Activated T-helper 1 cell treated with anti-CD3 and anti-CD28 coated beads, Interleukin-2, amount 50 U/mL, for 16 hours (primary cell): ENCODE measurements around the gene BABAM2.

ENCODE experiments used
- DNase-seq, 2 donors: peaks; one replicate each; pipeline ENCODE4 v3.0.0-alpha.2; 2020; ENCODE audit warnings: low read depth in 1 of 2, low spot score in 1 of 2

BABAM2 gene

DNA sequence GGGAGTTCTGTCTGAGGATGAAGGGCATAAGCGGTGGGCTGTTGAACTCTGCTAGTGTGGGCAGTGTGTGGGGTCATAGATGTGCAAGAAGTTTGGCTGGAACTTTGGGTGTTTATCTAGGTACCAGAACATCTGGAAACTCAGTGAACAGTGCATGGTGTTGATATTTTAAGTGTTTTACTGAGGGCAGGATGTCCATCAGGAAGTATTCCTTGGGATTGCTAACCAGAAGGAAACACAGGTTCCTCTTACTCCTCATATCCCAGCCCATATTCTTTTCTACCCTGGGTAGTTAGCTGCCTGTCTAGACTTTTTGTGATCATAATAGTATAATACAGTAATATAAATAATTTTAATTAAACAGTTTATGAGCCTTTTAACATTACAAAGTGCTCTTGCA is 15.5 kb downstream of the BABAM2 start:
- no peak for DNase-seq

DNA sequence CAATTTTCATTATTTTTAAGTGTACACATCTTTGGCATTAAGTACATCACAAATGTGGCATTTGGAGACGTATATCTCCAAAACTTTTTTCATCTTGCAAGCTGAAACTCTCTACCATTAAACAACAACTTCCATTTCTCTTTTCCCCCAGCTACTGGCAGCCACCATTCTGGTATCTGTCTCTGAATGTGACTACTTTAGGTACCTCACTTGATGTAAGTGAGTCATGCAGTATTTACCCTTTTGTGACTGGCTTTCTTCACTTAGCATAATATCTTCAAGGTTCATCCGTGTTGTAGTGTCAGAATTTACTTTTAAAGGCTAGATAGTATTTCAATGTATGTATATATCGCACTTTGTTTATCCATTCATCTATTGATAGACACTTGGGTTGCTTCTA is 17.0 kb downstream of the BABAM2 start:
- no peak for DNase-seq

DNA sequence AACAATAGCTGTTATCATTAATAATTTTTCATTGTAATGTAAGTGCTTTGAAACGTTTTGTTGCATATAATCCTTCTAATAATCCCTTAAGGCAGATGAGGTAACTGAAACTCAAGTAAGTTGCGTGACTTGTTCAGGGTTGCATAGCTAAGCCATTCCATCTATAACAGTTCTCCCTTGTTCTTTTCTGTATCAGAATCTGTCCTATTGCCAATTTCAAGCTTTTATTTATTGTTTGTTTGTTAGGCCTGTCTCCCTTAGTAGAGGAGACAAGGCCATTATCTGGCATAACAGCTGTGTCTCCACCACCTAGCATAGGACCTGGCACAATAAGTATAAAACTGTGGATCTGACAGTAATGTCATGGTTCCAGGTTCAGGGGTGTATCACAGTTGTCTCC is 19.4 kb downstream of the BABAM2 start:
- no peak for DNase-seq

DNA sequence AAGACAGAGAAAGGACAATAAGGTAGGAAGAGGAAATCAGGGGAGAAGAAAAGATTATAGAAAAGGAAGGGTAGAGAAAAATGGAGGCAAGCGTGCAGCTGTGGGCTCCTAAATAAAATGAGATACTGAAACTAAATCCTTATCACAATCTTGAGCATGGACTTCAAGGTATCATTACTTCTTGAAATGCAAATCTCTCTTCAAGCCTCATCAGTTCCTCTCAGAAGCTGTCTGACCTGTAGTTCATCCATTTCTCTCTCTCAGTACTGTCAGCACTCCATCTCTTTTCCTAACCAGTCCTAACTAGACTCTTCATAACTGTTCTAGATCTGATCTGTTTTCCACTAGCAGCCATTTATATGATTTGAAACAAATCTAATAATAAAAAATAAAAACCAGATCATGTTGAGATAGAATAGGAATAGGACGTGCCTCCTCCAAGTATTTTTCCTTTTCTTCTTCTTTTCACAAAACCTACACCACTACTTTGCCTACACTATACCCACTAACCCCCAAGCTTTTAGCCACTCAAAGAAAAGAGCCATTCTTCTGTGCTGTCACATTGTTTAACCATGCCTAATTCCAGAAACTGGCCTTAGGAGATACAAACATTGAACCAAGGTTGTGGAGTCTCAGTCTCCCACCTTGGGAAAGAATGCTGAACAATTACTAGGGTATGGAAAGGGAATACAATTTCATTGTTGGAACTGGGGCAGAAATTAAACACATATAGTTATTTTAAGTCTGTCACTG is 21.1 kb downstream of the BABAM2 start:
- DNase-seq = no peak

DNA sequence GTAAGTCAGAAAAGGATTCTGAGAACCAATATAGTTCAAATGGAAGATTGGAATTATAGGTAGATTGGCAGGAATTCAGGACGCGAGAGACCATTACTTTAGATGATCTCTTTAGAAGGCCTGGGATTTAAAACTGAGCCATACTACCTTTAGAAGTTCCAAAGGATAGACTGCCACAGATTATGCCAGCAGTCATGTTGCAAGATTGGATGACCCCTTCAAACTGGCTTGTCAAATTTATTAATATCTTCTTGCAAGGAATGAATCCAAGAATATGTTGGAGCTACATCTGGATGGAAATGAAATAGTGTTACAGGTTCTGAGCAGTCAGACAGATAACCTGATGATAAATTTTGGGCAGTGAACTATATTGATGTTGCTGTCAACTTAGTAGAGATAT is 22.0 kb downstream of the BABAM2 start:
- no peak for DNase-seq

DNA sequence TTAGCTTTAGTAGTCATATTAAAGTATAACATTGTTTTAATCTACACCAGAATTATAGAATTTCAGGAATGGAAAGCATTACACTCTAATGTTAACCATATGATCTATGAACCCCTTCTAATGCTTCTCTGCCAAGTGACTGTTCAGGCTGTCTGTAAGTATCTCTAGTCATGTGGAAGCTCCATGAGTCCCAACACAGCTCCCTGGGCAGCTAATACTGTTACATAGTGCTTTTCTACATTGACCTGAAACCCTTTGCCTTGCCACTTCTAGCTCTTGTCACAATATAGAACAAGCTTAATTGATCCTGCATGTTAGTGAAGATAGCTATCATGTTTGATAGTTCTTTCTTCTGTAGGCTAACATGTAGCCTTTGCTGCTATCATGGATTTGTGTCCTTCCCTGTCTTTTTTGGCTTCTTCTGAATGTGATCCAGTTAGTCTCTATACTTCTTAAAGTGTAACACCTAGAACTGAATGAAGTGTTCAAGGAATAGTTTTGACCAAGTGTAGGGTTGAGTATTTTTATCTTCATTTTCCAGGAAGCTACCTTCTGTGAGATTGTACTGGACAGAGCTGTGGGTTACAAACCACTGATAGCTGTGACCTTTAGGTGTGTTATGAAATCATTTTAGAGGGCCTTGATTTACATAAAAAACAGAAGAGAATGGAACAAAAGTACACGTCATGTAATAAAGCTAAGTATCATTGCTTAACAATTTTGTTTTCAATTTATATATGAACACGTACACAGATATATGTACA is 23.7 kb downstream of the BABAM2 start:
- DNase-seq = no peak

DNA sequence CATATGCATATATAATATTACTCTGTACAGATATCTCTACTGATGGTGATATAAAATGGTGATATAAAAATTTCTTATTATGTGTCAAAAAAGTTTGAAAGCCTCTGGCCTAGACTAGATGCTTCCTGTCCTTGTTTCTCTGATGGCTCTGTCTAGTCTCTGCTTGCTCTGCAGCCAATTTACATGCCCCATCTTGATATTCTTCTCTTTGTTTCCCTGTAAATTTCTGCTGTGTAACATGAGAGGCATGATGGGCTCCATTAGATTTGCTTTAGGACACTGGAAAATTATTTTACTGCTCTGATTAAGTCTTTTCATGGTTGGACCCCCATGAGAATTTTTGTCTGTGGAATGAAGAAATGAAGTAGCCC is 24.3 kb downstream of the BABAM2 start:
- DNase-seq = no peak

DNA sequence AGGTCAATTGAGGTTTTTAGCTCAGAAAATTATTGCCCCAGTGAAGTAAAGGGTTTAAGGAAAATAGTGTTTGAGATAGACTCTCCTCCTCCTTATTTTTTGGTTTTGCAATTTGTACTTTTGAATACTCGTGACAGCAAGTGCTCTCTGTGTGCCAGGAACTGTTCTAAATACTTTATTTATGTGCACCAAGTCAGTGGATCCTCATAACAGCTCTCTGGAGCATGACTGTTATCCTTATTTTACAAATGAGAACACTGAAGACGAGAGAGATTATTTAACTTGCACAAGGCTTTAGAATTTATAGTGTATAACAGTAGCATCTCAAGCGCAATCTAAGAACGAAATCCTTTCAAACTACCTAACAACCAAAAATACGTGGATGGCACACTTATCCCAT is 24.7 kb downstream of the BABAM2 start:
- DNase-seq = no peak

DNA sequence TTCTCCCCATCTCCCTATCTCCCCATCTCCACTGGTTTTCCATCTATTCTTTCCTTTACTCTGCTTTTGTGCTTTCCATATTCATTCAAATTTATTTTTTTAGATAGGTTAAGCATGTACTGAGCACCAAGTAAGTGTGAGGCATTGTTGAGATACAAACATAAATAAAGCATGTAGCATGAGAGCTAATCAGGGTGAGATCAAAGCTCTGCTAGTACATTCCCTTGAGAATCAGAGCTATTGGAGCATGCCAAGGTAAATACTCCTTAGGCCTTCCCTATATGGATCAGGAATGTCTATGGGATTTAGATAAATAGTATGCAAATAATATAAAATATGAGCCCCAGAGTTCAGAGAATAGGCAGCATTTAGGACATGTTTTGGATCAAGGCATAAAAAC is 25.3 kb downstream of the BABAM2 start:
- DNase-seq = no peak

DNA sequence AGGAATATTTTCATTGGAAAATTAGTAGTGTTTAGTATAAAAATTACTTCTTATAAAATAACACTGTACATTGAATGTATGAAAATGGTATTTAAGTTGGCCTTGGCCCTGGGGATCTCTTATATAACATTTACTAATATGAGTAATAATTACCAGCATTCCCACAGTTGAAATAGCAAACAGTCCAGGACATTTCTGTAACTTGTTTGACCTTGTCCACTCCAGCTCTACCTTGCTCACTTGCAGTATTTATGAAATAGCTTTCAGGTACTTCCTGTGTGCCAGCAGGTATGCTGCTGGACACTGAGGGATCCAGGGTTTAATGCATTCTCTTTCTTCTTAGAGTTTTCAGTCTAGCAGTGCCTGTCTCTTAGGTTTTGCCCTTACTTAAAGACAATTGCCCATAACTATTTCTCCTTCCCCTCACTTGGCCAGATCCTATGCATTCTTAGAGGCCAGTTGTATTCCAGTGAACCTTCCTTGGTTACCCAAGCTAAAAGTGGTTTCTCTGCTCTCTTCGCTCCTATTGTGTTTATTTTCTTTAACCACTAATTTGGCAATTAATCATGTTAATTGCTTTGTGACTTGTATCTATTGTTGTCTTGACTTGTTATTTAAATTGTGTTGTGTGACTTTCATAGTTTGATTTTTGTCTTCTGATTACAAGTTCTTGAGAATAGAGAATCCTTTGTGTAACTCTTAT is 25.9 kb downstream of the BABAM2 start:
- DNase-seq = no peak

DNA sequence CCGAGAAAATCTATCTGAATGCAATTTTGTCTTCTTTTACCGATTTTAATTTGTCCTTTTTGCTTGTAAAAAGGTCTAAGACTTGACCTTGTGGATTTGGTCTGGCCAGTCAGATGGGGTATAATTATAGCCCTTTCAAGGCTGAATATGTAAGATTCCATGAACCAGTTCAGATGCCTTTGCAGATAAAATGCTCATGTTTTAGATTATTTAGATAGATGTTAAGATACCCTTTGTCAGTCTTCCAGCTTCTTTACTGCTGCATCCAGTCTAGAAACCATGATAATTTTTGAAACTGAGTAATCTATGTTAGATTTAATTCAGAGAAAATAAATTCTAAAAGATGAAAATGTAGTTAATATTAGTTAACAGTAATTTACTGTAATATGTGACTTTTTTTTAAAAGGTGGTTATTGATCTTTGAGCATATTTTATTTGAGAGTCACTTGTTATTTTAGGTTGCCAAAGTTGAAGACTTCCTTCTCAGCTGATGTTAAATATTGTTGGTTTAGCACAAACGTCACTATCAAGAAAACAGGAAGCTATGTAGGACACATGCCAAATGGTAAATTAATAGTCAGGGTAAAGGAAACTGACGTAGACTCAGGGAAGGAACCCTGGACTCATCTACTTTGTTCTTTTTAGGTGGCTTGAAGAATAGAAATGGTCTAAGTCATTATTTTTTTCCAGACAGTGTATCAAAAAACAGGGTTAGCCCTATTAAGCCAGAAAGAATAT is 29.8 kb downstream of the BABAM2 start:
- DNase-seq = no peak

DNA sequence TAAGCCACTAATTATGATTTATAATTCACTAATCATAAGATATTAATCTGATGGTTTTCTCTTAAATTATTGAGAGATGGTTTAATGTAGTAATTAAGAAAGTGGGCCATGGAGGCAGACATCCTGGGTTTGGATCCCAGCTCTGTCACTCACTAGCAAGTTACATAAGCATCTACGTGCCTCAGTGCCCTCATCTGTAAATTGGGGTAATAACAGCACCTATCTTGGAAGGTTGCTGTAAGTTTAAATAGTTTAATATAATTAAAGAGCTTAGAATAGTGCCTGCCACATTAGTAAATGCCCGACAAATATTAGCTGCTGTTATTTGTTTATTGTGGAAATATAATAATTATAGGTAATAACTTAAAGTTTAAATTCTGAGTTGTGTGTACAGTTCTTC is 30.9 kb downstream of the BABAM2 start:
- DNase-seq = no peak

DNA sequence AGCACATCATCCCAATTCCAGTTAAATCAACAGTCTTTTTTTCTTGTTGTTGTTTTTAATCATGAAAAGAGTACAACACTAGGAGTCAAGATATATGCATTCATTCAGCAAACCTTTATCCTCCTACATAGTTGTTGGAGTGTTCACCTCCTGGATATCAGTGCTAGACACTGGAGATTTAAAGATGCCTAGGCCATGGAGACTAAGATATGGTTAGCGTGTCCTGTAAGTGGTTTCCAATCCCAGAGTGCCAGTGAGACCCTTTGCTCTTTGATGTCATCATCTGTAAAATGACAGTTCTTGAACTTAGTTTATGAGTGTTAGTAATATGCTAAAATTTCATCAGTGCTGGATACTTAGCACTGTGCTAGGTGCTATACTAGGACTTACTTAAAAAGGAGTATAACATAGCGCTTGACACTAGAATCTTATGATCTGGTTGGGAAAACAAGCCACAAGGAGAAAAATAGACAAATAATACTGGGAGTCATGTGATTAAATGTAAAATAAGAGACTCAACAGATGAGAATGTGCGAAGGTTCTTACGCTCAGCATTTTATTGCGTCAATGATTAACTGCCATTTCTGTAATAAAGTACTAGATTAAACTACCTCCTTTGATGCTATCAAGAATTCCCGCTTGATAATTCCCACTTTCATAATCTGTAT is 31.5 kb downstream of the BABAM2 start:
- no peak for DNase-seq

DNA sequence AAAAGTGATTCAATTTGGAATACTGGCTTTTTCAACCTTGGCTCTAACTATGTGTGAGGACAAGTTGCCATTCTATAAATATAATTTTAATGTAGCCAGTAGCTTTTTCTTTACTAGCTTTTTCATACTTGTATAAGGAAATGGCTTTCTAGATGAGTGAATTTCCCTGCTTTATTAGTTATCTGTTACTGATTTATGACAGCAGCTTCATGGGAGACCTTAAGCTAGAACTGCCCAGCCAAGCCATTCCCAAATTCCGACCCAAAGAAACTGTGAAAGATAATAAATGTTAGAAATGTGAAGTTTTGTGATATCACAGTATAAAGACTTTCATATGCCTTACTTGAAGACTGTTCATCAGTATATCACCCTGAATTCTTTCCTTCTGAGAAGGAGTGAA is 32.3 kb downstream of the BABAM2 start:
- DNase-seq = no peak

DNA sequence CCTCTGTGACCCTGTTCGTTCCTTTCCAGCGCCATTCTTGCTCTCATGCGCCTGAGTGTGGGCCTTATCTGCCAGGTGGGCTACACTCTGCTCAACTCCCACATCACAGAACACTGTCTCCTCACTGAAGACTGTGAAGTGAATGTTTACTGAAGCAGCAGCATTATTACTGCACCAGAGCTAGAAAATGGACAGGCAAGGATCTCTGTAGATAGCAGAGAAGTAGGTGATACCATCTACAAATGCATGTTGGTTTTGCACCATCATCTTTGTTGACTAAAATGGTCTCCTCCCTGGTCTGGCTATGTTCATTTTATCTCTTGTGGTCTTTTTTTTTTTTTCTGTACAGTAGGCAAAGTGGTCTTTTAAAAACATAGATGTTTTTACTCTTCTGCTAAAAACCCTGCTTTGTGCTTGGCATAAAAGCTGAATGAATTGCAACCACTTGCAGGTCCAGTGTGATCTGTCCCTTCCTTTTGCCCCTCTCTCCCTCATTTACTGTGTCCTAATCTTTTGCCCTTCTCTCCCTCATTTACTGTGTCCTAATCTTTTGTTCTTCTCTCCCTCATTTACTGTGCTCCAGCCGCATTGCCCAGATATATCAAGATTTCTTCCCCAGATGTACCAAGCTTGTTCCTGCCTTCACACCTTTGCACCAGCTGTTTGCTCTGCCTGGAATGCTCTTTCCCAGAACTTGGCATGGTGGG is 35.4 kb downstream of the BABAM2 start:
- no peak for DNase-seq

DNA sequence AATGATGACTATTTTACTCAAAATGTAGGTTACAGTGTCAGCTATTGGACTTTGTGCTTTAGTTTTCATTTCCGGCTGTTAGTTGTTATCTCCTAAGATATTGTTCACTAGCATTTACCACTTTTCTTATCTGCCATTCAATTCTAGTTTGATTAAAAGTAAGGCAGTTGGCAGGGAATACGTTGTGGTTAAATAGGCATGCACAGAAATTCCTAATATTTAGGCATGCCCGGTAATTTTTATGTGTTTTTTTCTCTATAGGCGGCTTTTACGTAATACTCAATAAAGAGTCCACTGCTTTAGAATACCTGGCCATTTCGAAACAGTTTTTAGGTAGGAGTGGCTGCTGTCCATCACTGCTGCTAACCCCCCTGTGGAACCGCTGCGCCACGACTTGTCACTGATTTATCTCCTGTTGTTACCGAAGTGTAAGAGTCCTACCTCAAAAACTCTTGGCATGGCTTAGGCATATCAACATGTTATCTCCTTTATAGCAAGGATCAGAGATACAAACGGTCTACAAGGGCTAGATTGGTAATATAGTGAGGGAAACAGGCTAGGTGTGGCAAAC is 39.5 kb downstream of the BABAM2 start:
- no peak for DNase-seq

DNA sequence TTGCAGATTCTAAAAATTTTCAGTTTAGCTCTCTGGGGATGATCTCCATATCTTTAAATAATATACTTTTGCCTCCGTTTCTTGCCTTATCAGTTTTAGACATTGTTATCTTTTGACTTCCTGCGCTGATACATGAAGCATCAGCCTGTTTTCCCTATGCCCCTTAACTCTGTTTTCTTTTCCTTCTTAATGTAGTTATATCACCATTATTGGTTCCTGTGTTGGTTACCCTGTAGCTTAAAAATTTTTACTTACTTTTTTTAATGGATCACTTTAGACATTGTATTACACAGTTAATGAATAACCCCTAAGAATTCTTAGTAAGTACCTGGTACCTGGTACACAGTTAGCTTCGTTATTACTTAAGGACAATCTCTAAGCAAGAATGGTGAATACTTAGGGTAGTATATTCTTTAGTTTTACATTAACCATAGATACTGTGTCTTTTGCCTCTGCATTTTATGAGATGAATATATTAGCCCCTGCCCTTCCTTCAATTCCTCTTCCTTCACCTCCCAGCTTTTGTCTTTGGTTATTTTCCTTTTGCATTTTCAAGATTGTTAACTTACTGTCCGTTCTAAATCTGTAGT is 40.9 kb downstream of the BABAM2 start:
- no peak for DNase-seq

DNA sequence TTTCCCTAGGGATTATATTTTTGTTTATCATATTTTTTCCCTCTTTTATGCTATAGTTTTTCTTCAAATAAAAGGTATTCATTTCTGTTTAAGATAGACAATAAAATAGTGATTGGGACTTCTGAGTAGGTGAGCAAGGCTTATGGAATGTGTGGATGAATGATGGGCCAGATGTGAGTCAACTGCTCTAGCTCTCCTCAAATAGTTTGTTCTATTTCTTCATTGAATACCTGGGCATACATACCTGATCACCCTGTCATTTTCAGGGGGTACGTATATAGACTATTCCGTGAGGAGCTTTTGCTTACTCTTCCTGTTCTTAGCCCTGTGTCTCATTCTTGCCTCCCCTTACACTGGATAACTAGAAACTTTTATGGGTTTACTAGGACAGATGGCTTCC is 41.9 kb downstream of the BABAM2 start:
- DNase-seq = no peak

DNA sequence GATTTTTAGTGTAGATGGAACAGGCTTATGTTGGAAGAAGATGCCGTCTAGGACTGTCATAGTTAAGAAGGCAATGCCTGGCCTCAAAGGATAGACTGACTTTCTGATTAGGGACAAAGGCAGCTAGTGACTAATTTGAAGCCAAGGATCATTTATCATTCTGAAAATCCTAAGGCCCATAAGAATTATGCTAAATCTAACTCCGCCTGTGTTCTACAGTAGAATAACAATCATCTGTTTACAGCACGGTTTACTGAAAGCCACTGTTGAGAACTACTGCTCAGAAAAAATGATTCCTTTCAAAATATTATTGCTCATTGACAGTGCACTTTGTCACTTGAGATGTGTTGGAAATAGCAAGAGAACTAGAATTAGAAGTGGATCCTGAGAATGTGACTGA is 44.5 kb downstream of the BABAM2 start:
- DNase-seq = no peak
